ENCODE data around the gene RBMXL3. TPM values are rescaled to one million over a fixed set of nuclear protein-coding genes. Genes with fewer than 3 reads are reported as not detected.

Gene RBMXL3
- total RNA-seq (not detected in 2 replicates), polyA plus RNA-seq (not detected in 2 replicates)

- Histone ChIP-seq H3K27me3 (no peaks in the 10 kb centered on the region), H3K27ac (no peak within 1 kb of the TSS), H4K20me1 (ENCODE audit: insufficient read depth, poor library complexity, severe bottlenecking) (peaks cover 2% of the 10 kb centered on the region), H2AFZ (no peak within 1 kb of the TSS), H3K79me2 (peaks cover 80% of the 10 kb centered on the region), H3K36me3 (replicated peaks; ENCODE audit: insufficient read depth, low read depth) (no peaks in the 10 kb centered on the region), H3K4me1 (ENCODE audit: insufficient read depth) (no peaks in the 10 kb centered on the region), H3K9me2 (replicated peaks; ENCODE audit: insufficient read depth) (no peaks in the 10 kb centered on the region), H3K9me3 (ENCODE audit: low read depth) (no peaks in the 10 kb centered on the region), H3K4me3 (no peak within 1 kb of the TSS), H3K4me2 (no peak within 1 kb of the TSS)
- DNase-seq (ENCODE audit: low spot score): no peak
- 98% methylated on average over 16 of the region's 16 CpGs for WGBS (ENCODE audit: low lambda C conversion rate, missing lambda C conversion rate)
- TF ChIP-seq EZH2phosphoT487 (IDR thresholded peaks at IDR 0.05; ENCODE audit: low read depth, severe bottlenecking, unreplicated experiment) (no peak), EZH2 (IDR thresholded peaks at IDR 0.05; ENCODE audit: borderline replicate concordance) (no peak), CTCF (IDR thresholded peaks at IDR 0.05; ENCODE audit: poor library complexity) (no peak)
Measured at GRCh38 chrX:115189110-115189509, at the start of gene RBMXL3. Gene RBMXL3 (plus strand): TSS chrX:115189410. CDS start chrX:115189442, 32 bp downstream.

- TF ChIP-seq EZH2 (IDR thresholded peaks at IDR 0.05; ENCODE audit: borderline replicate concordance) (no peak), EZH2phosphoT487 (IDR thresholded peaks at IDR 0.05; ENCODE audit: low read depth, severe bottlenecking, unreplicated experiment) (no peak), CTCF (IDR thresholded peaks at IDR 0.05; ENCODE audit: poor library complexity) (no peak)
- Histone ChIP-seq H4K20me1 (ENCODE audit: insufficient read depth, poor library complexity, severe bottlenecking) (no peaks in the 10 kb centered on the region), H3K9me3 (ENCODE audit: low read depth) (no peaks in the 10 kb centered on the region), H3K36me3 (replicated peaks; ENCODE audit: insufficient read depth, low read depth) (no peaks in the 10 kb centered on the region), H2AFZ (no peak overlapping the region), H3K27ac (no peak overlapping the region), H3K79me2 (no peaks in the 10 kb centered on the region), H3K4me3 (no peak overlapping the region), H3K4me2 (no peak overlapping the region), H3K27me3 (no peaks in the 10 kb centered on the region), H3K9me2 (replicated peaks; ENCODE audit: insufficient read depth) (no peaks in the 10 kb centered on the region), H3K4me1 (ENCODE audit: insufficient read depth) (no peaks in the 10 kb centered on the region)
- no peak for DNase-seq (ENCODE audit: low spot score)
Measured at GRCh38 chrX:115142057-115142456, 47.2 kb upstream of the RBMXL3 start.

GRCh38 chrX:115147220-115147619 is 42.0 kb upstream of the RBMXL3 start:
- Histone ChIP-seq H3K36me3 (replicated peaks; ENCODE audit: insufficient read depth, low read depth) (no peaks in the 10 kb centered on the region), H3K4me2 (no peak overlapping the region), H4K20me1 (ENCODE audit: insufficient read depth, poor library complexity, severe bottlenecking) (no peaks in the 10 kb centered on the region), H3K9me3 (ENCODE audit: low read depth) (no peaks in the 10 kb centered on the region), H3K9me2 (replicated peaks; ENCODE audit: insufficient read depth) (no peaks in the 10 kb centered on the region), H3K27me3 (no peaks in the 10 kb centered on the region), H3K4me1 (ENCODE audit: insufficient read depth) (no peaks in the 10 kb centered on the region), H3K27ac (no peak overlapping the region), H3K4me3 (no peak overlapping the region), H2AFZ (no peak overlapping the region), H3K79me2 (no peaks in the 10 kb centered on the region)
- TF ChIP-seq EZH2 (IDR thresholded peaks at IDR 0.05; ENCODE audit: borderline replicate concordance) (no peak), CTCF (IDR thresholded peaks at IDR 0.05; ENCODE audit: poor library complexity) (peak; percentile 59)
- no peak for DNase-seq (ENCODE audit: low spot score)
- WGBS (ENCODE audit: low lambda C conversion rate, missing lambda C conversion rate): 92% methylated on average over 1 of the region's 1 CpG

DNA sequence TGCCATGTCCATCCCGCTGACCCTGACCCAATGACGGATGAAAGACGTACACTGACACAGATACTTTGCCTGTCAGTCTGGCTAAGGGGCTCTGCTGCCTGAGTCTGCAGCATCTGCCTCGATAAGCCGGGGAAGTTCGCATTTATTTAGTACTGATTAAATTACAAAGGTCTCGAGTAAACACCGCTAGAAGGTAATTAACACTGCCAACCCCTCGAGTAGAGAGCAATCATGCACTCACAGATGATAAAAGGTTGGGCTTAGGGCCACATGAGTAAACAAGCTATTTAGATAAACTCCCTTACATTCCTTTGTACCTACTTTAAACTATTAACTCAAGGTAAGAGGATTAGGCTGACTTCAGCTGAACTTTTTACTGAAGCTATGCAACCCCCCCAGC is 16.0 kb upstream of the RBMXL3 start:
- H3K4me3 ChIP-seq: no peak overlapping the region
- no peak for DNase-seq (ENCODE audit: low spot score)
- H3K4me2 ChIP-seq: no peak overlapping the region
- no peaks in the 10 kb centered on the region for H3K27me3 ChIP-seq
- H3K27ac ChIP-seq: no peak overlapping the region
- H3K9me2 ChIP-seq (replicated peaks; ENCODE audit: insufficient read depth): no peaks in the 10 kb centered on the region
- H3K4me1 ChIP-seq (ENCODE audit: insufficient read depth): no peaks in the 10 kb centered on the region
- 56% methylated on average over 9 of the region's 9 CpGs for WGBS (ENCODE audit: low lambda C conversion rate, missing lambda C conversion rate)
- TF ChIP-seq EZH2 (IDR thresholded peaks at IDR 0.05; ENCODE audit: borderline replicate concordance): no peak
- no peak for TF ChIP-seq EZH2phosphoT487 (IDR thresholded peaks at IDR 0.05; ENCODE audit: low read depth, severe bottlenecking, unreplicated experiment)
- TF ChIP-seq CTCF (IDR thresholded peaks at IDR 0.05; ENCODE audit: poor library complexity): no peak
- H3K36me3 ChIP-seq (replicated peaks; ENCODE audit: insufficient read depth, low read depth): no peaks in the 10 kb centered on the region
- H2AFZ ChIP-seq: no peak overlapping the region
- H3K79me2 ChIP-seq: no peaks in the 10 kb centered on the region
- no peaks in the 10 kb centered on the region for H3K9me3 ChIP-seq (ENCODE audit: low read depth)
- H4K20me1 ChIP-seq (ENCODE audit: insufficient read depth, poor library complexity, severe bottlenecking): no peaks in the 10 kb centered on the region

Measured in hepatocyte (in vitro differentiated cells).